ENCODE results near the gene DNAJB13. TPM values are rescaled to one million over a fixed set of nuclear protein-coding genes. Genes with fewer than 3 reads are reported as not detected.

Gene DNAJB13
- total RNA-seq, 1 donor from 2014 or later: not detected

DNA sequence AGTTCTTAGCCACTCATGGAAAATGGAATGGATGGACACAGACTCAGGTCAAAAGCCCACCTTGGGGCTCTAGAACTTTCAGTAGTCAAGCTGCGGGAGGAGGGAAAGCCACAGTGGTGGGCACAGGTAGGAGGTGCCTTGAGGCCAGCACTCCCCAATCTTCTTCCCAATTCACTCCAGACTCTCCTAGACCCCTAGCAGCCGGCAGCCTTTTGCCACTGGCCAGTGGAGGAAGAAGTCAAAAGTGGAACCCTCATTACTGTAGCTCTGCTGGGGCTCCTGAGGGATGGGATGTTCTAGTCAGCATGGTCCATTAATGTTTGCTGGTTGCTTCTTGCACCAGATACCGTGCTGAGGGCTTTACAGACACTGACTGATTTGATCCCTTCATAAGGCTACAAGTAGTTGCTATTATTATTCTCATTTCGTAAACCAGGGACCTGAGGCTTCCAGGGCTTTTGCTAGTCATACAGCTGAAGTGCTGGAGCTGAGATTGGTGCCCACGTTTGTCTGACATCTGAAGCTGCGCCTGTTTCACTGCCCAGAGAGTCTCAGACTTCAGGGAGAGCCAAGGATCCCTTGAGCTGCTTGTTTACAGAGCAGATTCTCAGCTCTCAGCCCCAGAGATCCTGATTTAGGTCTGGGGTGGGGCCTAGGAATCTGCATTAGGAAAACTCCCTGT lies 57.0 kb downstream of the DNAJB13 start:
- Histone ChIP-seq H3K27me3 (ENCODE audit: control insufficient read depth, insufficient read depth, low read length) (no peaks in the 10 kb centered on the region), H3K36me3 (ENCODE audit: control insufficient read depth, insufficient read depth, low read length) (peaks cover 1% of the 10 kb centered on the region), H3K4me3 (ENCODE audit: low read depth, low read length) (no peak overlapping the region)
- no peak for DNase-seq (ENCODE audit: low read depth)
- TF ChIP-seq, protein P1, sequence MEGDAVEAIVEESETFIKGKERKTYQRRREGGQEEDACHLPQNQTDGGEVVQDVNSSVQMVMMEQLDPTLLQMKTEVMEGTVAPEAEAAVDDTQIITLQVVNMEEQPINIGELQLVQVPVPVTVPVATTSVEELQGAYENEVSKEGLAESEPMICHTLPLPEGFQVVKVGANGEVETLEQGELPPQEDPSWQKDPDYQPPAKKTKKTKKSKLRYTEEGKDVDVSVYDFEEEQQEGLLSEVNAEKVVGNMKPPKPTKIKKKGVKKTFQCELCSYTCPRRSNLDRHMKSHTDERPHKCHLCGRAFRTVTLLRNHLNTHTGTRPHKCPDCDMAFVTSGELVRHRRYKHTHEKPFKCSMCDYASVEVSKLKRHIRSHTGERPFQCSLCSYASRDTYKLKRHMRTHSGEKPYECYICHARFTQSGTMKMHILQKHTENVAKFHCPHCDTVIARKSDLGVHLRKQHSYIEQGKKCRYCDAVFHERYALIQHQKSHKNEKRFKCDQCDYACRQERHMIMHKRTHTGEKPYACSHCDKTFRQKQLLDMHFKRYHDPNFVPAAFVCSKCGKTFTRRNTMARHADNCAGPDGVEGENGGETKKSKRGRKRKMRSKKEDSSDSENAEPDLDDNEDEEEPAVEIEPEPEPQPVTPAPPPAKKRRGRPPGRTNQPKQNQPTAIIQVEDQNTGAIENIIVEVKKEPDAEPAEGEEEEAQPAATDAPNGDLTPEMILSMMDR (IDR thresholded peaks at IDR 0.05; ENCODE audit: insufficient read depth, low read length, poor library complexity, severe bottlenecking): no peak

GRCh38 chr11:74008373-74009229 lies 57.8 kb downstream of the DNAJB13 start, which contains the start of gene UCP3:
Gene UCP3 (minus strand): TSS chr11:74009085. CDS start chr11:74007042, 2,043 bp downstream.
- DNase-seq (ENCODE audit: low read depth): no peak
- H3K36me3 ChIP-seq (ENCODE audit: control insufficient read depth, insufficient read depth, low read length): peaks cover 1% of the 10 kb centered on the region
- no peaks in the 10 kb centered on the region for H3K27me3 ChIP-seq (ENCODE audit: control insufficient read depth, insufficient read depth, low read length)
- no peak within 1 kb of the TSS for H3K4me3 ChIP-seq (ENCODE audit: low read depth, low read length)
- TF ChIP-seq, protein P1 (IDR thresholded peaks at IDR 0.05; ENCODE audit: insufficient read depth, low read length, poor library complexity, severe bottlenecking): no peak

DNA sequence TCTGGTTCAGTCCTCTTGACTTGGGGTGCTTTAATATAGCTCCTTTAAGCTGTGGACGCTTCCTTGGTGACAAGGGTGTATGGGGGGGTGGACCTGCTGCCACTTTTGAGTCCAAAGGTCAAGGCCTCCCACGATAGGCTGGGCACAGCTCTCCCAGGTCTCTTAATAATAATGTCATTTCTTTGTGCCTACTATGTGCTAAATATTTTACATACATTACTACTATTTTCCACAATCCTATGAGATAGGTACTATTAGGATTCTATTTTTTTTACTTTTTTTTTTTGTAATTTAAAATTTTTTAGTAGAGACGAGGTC lies 58.4 kb downstream of the DNAJB13 start:
- H3K27me3 ChIP-seq (ENCODE audit: control insufficient read depth, insufficient read depth, low read length): no peaks in the 10 kb centered on the region
- H3K4me3 ChIP-seq (ENCODE audit: low read depth, low read length): no peak overlapping the region
- peaks cover under 1% of the 10 kb centered on the region for H3K36me3 ChIP-seq (ENCODE audit: control insufficient read depth, insufficient read depth, low read length)
- DNase-seq (ENCODE audit: low read depth): no peak
- TF ChIP-seq, protein P1 (IDR thresholded peaks at IDR 0.05; ENCODE audit: insufficient read depth, low read length, poor library complexity, severe bottlenecking): no peak

DNA sequence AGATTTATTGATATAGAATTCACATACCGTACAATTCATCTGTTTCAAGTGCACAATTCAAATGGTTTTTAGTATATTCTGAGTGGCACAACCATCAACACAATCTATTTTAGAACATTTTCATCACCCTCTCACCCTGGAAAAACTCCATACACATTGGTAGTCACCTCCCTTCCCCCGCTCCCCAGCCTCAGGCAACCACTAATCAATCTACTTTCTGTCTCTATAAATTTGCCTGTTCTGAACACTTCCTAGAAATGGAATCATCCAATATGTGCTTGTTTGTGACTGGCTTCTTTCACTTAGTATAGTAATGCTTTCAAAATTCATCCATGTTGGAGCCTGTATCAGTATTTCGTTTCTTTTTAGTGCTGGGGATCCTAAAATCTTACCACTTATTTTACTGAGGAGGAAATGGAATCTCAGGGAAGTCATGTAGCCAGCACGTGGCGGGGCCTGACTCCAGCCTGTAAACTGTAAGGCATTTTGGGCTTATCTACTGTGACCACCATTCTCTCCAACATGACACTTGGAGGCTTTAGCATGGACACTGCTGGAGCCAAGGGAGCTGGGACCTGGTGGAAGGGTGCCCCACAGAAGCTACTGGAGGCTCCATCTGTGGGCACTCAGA lies 59.0 kb downstream of the DNAJB13 start:
- DNase-seq (ENCODE audit: low read depth): no peak
- Histone ChIP-seq H3K36me3 (ENCODE audit: control insufficient read depth, insufficient read depth, low read length) (no peaks in the 10 kb centered on the region), H3K4me3 (ENCODE audit: low read depth, low read length) (no peak overlapping the region), H3K27me3 (ENCODE audit: control insufficient read depth, insufficient read depth, low read length) (no peaks in the 10 kb centered on the region)
- TF ChIP-seq, protein P1 (IDR thresholded peaks at IDR 0.05; ENCODE audit: insufficient read depth, low read length, poor library complexity, severe bottlenecking): no peak

GRCh38 chr11:74010306-74011300 lies 59.8 kb downstream of the DNAJB13 start:
- no peak overlapping the region for H3K4me3 ChIP-seq (ENCODE audit: low read depth, low read length)
- TF ChIP-seq, protein P1 (IDR thresholded peaks at IDR 0.05; ENCODE audit: insufficient read depth, low read length, poor library complexity, severe bottlenecking): no peak
- H3K36me3 ChIP-seq (ENCODE audit: control insufficient read depth, insufficient read depth, low read length): no peaks in the 10 kb centered on the region
- DNase-seq (ENCODE audit: low read depth): no peak
- no peaks in the 10 kb centered on the region for H3K27me3 ChIP-seq (ENCODE audit: control insufficient read depth, insufficient read depth, low read length)

All from kidney epithelial cell (primary cell).